NCI-H187 treated with DMSO at 0.1 percent for 48 hours (cell line): ENCODE measurements around the gene SSTR4.
"Not testable (repeated sequence)": the region's sequence is repeated elsewhere in the genome, so short reads cannot be mapped to it uniquely, and the experiment has no call there.

ENCODE experiments used
- DNase-seq: peaks from one replicate; lab custom pipeline; 2025; lab: John Stamatoyannopoulos, UW

The SSTR4 gene

GRCh38 chr20:23034721-23035671, at the start of gene SSTR4:
TSS of gene SSTR4 (plus strand) at chr20:23035312. CDS start at chr20:23035484, 172 bp downstream.
- DNase-seq = no peak

- no peak for DNase-seq
Measured at GRCh38 chr20:22986601-22987000, 48.5 kb upstream of the SSTR4 start.

GRCh38 chr20:22991424-22991823, 43.7 kb upstream of the SSTR4 start:
- DNase-seq = not testable (repeated sequence)

GRCh38 chr20:22993823-22994222, 41.3 kb upstream of the SSTR4 start:
- no peak for DNase-seq

- DNase-seq = no peak
Measured at GRCh38 chr20:22995923-22996322, 39.2 kb upstream of the SSTR4 start.

- DNase-seq = no peak
Measured at GRCh38 chr20:22998476-22998875, 36.6 kb upstream of the SSTR4 start.

GRCh38 chr20:22999756-23000155, 35.4 kb upstream of the SSTR4 start:
- no peak for DNase-seq

- no peak for DNase-seq
Measured at GRCh38 chr20:23000232-23000947, 34.7 kb upstream of the SSTR4 start.

- no peak for DNase-seq
Measured at GRCh38 chr20:23002276-23002675, 32.8 kb upstream of the SSTR4 start.

- no peak for DNase-seq
Measured at GRCh38 chr20:23003077-23003635, 32.0 kb upstream of the SSTR4 start.

GRCh38 chr20:23003881-23004460, 31.1 kb upstream of the SSTR4 start:
- no peak for DNase-seq

- DNase-seq = no peak
Measured at GRCh38 chr20:23005776-23006175, 29.3 kb upstream of the SSTR4 start.

GRCh38 chr20:23007462-23007861, 27.6 kb upstream of the SSTR4 start:
- DNase-seq = no peak

- DNase-seq = no peak
Measured at GRCh38 chr20:23007886-23008655, 27.0 kb upstream of the SSTR4 start.

GRCh38 chr20:23008667-23009066, 26.4 kb upstream of the SSTR4 start:
- no peak for DNase-seq

- no peak for DNase-seq
Measured at GRCh38 chr20:23009636-23010035, 25.5 kb upstream of the SSTR4 start.

- DNase-seq = no peak
Measured at GRCh38 chr20:23010096-23010495, 25.0 kb upstream of the SSTR4 start.

- no peak for DNase-seq
Measured at GRCh38 chr20:23011008-23011721, 23.9 kb upstream of the SSTR4 start.

- no peak for DNase-seq
Measured at GRCh38 chr20:23013429-23013828, 21.7 kb upstream of the SSTR4 start.

- DNase-seq = no peak
Measured at GRCh38 chr20:23017516-23017915, 17.6 kb upstream of the SSTR4 start.

GRCh38 chr20:23018432-23018831, 16.7 kb upstream of the SSTR4 start:
- DNase-seq = no peak
